GM19395 (cell line): ENCODE results near the gene VPS9D1.

Experiments used
- ATAC-seq: cut with Tn5 transposase; IDR thresholded peaks from one replicate; pipeline ENCODE4 v1.9.1; 2021; ENCODE audit warnings: mild to moderate bottlenecking, moderate library complexity; ENCODE audit not compliant: unreplicated experiment

The VPS9D1 gene

GRCh38 chr16:89720813-89721545 lies at the start of gene VPS9D1, which contains the start of gene ZNF276:
TSS of gene VPS9D1 (minus strand) at chr16:89720898. CDS start at chr16:89720861, 37 bp downstream.
TSS of gene ZNF276 (plus strand) at chr16:89721537. CDS start at chr16:89721641, 104 bp downstream.
- ATAC-seq: peak; percentile 59

- ATAC-seq: no peak
Observed at GRCh38 chr16:89770367-89770766, 49.7 kb upstream of the VPS9D1 start.

GRCh38 chr16:89765292-89765830 lies 44.7 kb upstream of the VPS9D1 start:
- ATAC-seq: no peak

- ATAC-seq: peak; percentile 91
Observed at GRCh38 chr16:89764711-89765201, 44.1 kb upstream of the VPS9D1 start.

DNA sequence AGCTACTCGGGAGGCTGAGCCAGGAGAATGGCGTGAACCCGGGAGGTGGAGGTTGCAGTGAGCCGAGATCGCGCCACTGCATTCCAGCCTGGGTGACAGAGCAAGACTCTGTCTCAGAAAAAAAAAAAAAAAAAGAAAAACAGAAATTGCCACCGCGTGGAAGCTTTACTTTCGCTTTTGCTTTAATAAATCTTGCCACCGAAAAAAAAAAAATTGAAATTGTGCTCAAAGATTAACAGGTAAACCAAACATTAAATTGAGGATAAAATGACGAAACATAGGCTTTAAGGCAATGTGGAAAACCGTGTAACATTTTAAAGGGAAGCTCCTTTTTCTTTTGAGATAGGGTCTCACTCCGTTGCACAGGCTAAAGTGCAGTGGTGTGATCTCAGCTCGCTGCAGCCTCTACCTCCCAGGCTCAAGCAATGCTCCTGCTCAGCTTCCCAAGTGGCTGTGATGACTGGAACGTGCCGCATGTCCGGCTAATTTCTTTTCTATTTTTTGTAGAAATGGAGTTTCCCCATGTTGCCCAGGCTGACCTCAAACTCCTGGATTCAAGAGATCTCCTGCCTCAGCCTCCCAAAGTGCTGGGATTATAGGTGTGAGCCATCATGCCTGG lies 40.7 kb upstream of the VPS9D1 start:
- ATAC-seq: no peak

DNA sequence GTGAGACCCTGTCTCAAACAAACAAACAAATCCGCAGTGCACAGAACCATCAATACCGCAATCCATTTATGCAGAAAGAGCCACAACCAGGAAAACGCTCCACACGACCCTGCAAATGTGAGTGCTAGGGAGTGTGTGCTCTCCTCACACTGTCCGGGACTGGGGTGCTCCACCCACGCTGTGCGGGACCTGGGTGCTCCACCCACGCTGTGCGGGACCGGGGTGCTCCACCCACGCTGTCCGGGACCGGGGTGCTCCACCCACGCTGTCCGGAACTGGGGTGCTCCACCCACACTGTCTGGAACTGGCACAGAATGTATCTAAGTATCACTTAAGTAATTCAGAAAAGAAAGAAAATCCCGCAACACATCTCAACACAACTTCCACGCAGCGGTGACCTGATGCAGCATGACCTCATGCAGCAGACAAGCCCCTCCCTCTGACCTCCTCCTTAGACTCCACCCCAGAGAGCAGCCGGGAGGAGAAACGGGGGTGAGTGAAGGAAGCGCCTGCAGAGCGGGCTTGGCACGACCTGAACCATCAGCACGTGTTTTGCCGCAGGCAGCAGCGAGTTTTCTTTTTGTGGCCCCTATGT lies 39.1 kb upstream of the VPS9D1 start:
- ATAC-seq: no peak

- no peak for ATAC-seq
Observed at GRCh38 chr16:89749637-89750036, 28.9 kb upstream of the VPS9D1 start.

DNA sequence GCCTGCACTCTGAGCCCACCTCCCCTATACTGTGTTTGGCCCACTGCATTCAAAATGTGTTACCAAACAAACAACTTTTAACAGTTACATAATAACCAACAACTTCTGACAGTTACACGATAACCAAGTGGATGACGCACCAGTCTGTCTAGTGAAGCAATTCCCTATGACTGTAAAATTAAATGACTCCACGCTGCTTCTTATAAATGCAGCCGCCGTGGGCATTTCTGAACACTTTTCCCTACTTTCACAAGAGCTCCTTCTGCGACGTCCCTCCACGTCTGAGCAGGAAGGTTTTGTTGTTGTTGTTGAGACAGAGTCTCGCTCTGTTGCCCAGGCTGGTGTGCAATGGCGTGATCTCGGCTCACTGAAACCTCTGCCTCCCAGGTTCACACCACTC lies 28.2 kb upstream of the VPS9D1 start:
- ATAC-seq: no peak

GRCh38 chr16:89748076-89748475 lies 27.4 kb upstream of the VPS9D1 start:
- ATAC-seq: no peak

- ATAC-seq: no peak
Observed at GRCh38 chr16:89746043-89746442, 25.3 kb upstream of the VPS9D1 start.

DNA sequence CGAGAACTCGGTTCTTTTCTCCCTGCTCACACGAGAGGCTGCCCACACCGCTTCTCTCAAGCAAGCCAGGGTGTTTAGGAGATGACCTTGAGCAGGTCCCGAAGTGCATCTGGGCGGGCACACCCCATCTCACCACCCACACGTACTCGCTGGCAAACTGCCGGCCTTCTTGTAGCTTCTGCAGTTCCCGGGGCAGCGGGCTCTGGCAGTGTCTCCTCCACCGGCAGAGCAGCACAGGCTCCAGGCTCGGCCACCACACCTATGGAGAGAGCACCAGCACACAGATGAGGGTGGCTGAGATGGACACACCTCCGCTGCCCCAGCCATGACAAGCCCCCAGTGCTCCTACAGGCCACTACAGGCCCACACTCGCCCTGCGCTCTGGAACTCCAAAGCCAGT lies 24.1 kb upstream of the VPS9D1 start:
- ATAC-seq: no peak

- ATAC-seq: no peak
Observed at GRCh38 chr16:89742948-89743347, 22.2 kb upstream of the VPS9D1 start.

DNA sequence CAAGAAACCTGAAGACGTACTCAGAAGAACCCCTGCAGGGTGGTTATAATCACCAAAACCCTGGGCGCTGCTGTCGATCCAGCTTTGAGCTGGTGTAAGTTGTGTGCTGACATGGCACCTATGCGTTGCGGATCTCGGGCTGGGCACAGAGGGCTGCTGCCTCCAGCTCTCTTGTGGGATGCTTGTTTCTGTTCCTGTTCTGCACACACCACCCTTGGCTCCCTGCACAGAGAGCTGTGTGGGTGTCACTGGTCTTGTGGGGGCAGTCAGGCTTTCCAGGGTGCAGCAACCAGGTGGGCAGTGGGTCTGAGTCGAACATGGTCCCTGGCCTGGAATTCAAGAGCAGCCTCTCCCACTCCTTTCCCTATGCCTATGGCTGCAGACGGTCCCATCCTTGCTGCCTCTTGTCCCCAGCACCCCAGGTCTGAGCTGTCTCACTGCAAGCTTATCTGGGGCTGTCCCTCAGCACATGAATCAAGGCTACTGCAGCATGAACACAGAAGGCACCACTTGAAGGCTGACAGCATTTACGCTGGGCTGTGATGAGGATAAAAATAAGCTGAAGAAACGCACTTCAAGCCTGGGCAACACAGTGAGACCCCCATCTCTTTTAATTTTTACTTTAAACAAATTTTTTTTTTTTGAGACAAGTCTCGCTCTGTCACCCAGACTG lies 20.8 kb upstream of the VPS9D1 start:
- ATAC-seq: no peak

DNA sequence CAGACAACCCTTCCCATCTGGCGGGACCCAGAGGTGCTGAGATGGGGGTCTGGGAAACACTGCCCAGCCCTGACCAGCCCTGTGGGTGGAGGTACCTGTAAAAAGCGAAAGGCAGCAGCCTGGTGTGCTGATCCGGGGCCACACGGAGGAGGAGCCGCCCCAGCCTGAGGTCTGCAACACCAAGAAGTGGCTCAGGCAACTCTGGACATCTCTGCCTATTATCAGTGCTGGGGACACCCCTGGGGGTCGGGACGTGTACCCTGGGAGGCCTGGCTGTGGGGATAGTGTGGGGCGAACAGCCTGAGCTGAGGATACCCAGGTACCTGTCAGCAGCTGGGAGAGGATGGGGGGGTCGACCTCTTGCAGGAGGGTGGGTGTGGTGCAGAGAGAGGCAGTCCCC lies 18.7 kb upstream of the VPS9D1 start:
- ATAC-seq: no peak

DNA sequence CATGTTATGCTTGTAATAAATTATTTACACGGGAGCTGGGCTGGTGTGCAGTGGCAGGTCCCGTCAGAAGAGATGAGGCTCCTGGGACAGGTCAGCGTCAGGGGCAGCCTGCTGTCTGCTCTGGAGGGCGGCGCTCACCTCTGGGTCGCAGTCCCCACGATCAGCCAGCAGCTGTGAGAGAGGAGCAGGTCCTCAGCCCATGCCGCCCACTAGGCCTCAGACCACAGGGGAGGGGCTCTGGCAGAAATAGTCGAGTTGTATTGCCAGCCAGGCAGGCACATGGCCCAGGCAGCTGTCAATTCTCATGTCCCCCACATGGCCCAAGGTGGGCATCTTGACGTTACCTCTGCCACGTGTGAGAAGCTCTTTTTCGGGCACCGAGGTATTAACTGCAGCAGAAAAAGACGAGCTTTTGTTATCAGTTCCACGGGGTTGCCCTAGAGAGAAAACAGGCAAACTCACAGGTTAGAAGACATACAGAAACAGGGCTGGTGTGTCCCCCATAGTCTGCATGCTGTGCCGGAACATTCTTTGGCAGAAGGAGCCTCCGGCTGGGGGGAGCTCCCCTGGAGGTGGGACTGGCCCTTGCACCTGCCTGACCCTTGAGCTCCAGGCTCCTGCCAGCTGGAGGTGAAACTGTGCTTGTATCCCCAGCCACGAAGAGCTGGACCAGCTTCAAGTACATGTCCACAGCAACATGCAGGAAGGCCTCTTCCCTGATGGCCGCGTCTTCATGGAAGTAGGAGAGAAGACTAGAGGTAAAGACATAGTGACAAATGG lies 18.0 kb upstream of the VPS9D1 start:
- ATAC-seq: no peak

GRCh38 chr16:89738072-89738377 lies 17.3 kb upstream of the VPS9D1 start:
- ATAC-seq: no peak

DNA sequence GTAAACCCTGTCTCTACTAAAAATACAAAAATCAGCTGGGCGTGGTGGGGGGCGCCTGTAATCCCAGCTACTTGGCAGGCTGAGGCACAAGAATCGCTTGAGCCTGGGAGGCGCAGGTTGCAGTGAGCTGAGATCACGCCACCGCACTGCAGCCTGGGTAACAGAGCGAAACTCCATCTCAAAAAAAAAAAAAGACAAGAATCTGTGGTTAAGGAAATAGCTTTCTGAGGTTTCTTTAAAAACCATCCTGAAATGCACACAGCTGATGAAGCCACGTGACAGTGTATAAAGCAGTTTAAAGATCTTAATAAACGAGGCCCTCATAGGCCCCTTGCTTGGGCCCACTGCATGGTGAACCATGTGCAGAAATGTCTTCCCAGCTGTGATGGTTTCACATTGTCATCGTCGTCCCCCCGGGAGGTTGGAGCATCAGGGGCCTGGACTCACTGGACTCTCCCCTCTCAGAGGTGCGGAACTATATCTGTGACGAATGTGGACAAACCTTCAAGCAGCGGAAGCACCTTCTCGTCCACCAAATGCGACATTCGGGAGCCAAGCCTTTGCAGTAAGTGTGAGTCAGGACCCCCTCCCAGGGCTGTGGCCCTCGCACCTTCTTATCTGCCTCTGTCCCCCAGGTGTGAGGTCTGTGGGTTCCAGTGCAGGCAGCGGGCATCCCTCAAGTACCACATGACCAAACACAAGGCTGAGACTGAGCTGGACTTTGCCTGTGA lies 16.8 kb upstream of the VPS9D1 start:
- no peak for ATAC-seq

DNA sequence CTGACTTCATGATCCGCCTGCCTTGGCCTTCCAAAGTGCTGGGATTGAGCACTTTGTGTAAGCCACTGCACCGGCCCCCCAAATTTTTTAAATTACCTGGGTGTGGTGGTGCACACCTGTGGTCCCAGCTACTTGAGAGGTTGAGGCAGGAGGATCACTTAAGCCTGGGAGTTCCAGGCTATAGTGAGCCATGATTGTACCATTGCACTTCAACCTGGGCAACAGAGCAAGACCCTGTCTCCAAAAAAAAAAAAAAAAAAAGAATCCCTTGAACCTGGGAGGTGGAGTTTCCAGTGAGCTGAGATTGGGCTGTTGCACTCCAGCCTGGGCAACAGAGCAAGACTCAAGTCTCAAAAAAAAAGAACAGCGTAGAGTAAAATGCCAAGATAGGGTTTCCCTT lies 15.9 kb upstream of the VPS9D1 start:
- ATAC-seq: no peak

- ATAC-seq: no peak
Observed at GRCh38 chr16:89733792-89734191, 13.1 kb upstream of the VPS9D1 start.

- no peak for ATAC-seq
Observed at GRCh38 chr16:89733322-89733721, 12.6 kb upstream of the VPS9D1 start.
